GM20000 (cell line): ENCODE data around the gene CLEC4M.
"Not testable (repeated sequence)": the region's sequence is repeated elsewhere in the genome, so short reads cannot be mapped to it uniquely, and the experiment has no call there.

ENCODE experiments used
- DNase-seq: peaks from one replicate; pipeline ENCODE4 v3.0.0; 2012; ENCODE audit warnings: low spot score
- TF ChIP-seq, protein P1 (sequence below): IDR thresholded peaks from 2 replicates; pipeline ENCODE4 v1.5.1; 2012; ENCODE audit warnings: mild to moderate bottlenecking, control low read depth; ENCODE audit errors: extremely low read depth, missing control alignments

Gene CLEC4M

DNA sequence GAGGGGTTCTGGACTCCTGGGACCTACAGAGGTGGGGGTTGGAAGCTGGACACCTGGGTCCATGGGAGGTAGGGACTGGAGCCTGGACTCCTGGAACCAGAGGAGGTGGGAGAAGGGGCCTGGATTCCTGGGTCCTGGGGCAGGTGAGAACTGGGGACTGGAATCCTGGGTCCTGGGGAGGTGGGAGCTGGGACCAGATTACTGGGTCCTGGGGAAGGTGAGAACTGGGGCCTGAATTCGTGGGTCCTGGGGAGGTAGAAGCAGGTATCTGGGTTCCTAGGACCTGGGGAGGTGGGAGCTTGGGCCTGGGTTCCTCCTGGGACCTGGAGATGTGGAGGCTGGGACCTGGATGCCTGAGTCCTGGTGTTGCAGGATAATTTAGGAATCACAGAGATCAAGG lies 653 bp downstream of the CLEC4M start:
- DNase-seq = no peak
- TF ChIP-seq, protein P1, sequence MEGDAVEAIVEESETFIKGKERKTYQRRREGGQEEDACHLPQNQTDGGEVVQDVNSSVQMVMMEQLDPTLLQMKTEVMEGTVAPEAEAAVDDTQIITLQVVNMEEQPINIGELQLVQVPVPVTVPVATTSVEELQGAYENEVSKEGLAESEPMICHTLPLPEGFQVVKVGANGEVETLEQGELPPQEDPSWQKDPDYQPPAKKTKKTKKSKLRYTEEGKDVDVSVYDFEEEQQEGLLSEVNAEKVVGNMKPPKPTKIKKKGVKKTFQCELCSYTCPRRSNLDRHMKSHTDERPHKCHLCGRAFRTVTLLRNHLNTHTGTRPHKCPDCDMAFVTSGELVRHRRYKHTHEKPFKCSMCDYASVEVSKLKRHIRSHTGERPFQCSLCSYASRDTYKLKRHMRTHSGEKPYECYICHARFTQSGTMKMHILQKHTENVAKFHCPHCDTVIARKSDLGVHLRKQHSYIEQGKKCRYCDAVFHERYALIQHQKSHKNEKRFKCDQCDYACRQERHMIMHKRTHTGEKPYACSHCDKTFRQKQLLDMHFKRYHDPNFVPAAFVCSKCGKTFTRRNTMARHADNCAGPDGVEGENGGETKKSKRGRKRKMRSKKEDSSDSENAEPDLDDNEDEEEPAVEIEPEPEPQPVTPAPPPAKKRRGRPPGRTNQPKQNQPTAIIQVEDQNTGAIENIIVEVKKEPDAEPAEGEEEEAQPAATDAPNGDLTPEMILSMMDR = no peak

DNA sequence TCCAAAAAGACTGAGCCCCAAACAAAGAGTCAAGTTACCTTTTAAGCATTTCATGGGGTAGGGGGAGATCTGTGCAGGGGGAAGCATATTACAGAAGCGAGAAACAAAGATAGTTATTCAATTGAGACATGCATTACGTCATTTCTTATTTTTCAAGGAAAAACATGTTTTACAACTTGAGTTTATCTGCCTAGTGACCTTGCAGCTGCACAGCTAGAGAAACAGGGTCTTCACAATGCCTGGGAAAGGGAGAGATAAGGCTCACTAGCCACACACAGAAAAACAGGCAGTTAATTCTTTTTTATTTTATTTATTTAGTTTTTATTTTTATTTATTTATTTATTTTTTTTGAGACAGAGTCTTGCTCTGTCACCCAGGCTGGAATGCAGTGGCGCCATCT lies 1.1 kb downstream of the CLEC4M start:
- not testable (repeated sequence) for DNase-seq

DNA sequence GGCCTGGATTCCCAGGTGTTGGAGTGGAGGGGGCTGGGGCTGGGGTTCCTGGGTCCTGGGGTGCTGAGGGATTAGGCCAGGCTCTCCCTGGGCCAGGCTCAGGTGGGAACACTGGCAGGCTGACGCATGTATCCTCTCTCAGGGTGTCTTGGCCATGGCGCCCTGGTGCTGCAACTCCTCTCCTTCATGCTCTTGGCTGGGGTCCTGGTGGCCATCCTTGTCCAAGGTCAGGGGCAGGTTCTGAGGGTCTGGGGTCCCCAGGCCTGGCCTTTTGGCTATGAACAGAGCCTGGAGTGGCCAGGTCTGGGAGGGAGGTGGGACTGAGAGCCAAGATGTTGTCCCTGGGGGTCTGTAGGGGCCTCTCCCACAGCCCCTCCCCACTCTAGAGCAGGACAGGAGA lies 2.0 kb downstream of the CLEC4M start:
- DNase-seq = not testable (repeated sequence)

DNA sequence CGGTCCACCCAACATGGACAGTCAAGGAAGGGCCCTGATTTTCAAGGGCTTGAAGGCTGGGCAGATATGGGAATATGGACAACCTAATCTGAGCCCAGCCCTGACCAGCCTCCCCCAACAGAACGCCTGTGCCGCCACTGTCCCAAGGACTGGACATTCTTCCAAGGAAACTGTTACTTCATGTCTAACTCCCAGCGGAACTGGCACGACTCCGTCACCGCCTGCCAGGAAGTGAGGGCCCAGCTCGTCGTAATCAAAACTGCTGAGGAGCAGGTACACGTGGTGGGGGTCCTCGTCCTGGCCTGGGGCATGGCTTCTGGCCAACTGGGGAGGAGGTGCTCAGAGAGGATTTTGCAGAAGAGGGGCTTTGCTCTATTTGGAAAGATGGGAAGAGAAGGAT lies 3.5 kb downstream of the CLEC4M start:
- TF ChIP-seq, protein P1 = no peak
- DNase-seq = no peak

DNA sequence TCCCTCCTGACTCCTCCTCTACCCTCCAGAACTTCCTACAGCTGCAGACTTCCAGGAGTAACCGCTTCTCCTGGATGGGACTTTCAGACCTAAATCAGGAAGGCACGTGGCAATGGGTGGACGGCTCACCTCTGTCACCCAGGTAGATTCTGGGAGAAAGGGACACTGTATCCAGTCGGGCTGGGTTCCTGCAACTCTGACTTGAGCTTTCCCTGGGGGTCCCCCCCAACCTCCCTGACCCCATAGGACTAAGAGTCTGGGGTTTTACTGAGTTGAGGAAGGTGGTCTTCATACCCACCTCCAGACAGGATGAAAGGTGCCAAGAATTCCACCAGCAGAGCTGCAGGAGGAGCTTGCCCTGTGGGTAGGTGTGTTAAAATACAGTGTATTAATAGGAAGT lies 4.4 kb downstream of the CLEC4M start:
- TF ChIP-seq, protein P1 = no peak
- no peak for DNase-seq

DNA sequence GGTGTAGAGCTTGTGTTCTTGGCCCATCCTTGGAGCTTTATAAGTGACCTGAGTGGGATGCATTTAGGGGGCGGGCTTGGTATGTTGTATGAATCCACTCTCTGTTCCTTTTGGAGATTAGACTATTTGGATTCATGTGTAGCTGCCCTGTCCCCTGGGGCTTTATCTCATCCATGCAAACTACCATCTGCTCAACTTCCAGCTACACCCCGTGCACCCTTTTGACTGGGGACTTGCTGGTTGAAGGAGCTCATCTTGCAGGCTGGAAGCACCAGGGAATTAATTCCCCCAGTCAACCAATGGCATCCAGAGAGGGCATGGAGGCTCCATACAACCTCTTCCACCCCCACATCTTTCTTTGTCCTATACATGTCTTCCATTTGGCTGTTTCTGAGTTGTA lies 6.1 kb downstream of the CLEC4M start:
- TF ChIP-seq, protein P1 = no peak
- no peak for DNase-seq

DNA sequence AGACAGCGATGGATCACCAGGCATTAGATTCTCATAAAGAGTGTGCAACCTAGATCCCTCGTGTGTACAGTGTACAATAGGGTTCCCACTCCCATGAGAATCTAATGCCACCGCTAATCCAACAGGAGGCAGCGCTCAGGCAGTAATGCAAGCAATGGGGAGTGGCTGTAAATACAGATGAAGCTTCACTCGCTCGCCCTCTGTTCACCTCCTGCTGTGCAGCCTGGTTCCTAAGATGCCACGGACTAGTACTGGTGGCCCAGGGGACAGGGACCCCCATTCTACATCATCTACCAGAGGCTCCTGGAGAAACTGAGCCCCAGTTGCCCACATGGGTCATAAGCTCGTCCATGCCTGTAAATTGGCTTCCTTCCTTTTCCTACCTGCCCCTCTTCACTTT lies 8.0 kb downstream of the CLEC4M start:
- DNase-seq = no peak
- TF ChIP-seq, protein P1 = no peak

DNA sequence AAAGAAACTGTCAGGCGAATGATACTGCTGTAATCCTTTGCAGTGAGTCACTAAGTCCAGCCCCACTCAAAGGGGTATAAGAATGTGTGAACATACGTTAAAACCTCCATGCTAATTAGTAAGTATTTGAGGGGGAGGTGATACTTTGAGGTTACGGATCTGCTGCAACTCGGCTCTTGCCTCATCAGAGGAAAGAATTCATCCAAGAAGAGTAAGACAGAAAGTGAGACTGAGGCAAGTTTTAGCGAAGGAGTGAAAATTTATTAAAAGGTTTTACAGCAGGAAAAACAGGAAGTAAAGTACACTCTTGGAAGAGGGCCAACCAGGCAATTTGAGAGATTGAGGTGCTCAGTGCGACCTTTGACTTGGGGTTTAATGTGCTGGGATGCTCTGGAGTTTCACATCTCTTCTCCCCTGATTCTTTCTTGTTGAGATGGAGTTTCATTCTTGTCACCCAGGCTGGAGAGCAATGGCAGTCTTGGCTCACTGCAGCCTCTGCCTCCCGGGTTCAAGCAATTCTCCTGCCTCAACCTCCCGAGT lies 9.8 kb downstream of the CLEC4M start:
- TF ChIP-seq, protein P1 = no peak
- peak; percentile 67 for DNase-seq

DNA sequence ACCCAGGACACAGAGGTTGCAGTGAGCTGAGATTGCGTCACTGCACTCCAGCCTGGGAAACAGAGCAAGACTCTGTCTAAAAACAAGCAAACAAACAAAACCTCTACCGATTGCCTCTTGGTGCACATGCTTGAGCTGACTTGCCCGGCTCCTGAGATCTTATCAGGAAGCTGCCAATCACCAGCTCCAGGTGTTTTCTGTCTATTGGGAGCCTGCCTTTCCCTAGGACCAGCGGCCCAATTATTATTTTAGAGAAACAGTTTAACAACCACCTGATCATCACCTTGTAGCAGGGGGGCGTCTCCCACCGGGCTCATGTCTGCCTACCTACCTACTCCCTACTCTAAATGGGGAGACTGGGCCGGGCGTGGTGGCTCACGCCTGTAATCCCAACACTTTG lies 10.8 kb downstream of the CLEC4M start:
- DNase-seq = no peak
- TF ChIP-seq, protein P1 = no peak
